GM12801 (cell line): ENCODE results near the gene DUOX2.

Experiments used
- CTCF ChIP-seq: IDR thresholded peaks from one replicate; pipeline ENCODE4 v1.5.1; 2011; ENCODE audit warnings: control low read depth; ENCODE audit not compliant: insufficient read length; ENCODE audit errors: extremely low read depth

DUOX2 gene

GRCh38 chr15:45137703-45138102 is 23.7 kb upstream of the DUOX2 start:
- TF ChIP-seq CTCF: no peak

- TF ChIP-seq CTCF: no peak
Observed at GRCh38 chr15:45136378-45136764, 22.4 kb upstream of the DUOX2 start.

GRCh38 chr15:45134682-45135604 is 21.0 kb upstream of the DUOX2 start:
- no peak for TF ChIP-seq CTCF

- no peak for TF ChIP-seq CTCF
Observed at GRCh38 chr15:45134046-45134445, 20.1 kb upstream of the DUOX2 start.

GRCh38 chr15:45133561-45133920 is 19.6 kb upstream of the DUOX2 start:
- no peak for TF ChIP-seq CTCF

GRCh38 chr15:45132844-45133560 is 19.0 kb upstream of the DUOX2 start:
- TF ChIP-seq CTCF: no peak

GRCh38 chr15:45131510-45131909 is 17.5 kb upstream of the DUOX2 start:
- TF ChIP-seq CTCF: no peak
